Stimulated activated memory B cell treated with anti-CD40 and anti-IgM and Interleukin-4, amounts not matched to agents 10 μg/mL and 1 μg/mL and 100 μg/mL, for 72 hours (primary cell): Measurements from ENCODE around the gene CDKN2D.

Source experiments
- ATAC-seq: fragments of 150-1000 bp; cut with Tn5 transposase; 2 replicates; pipeline ENCODE4 v1.10.0; 2021
- H3K27ac Mint-ChIP-seq: one replicate; pipeline ENCODE4 v1.8.0; 2022; ENCODE audit warnings: mild to moderate bottlenecking, mixed read lengths
- H3K27me3 Mint-ChIP-seq: one replicate; pipeline ENCODE4 v1.8.0; 2022; ENCODE audit warnings: mixed read lengths
- H3K36me3 Mint-ChIP-seq: one replicate; pipeline ENCODE4 v1.8.0; 2022; ENCODE audit warnings: mixed read lengths
- H3K4me1 Mint-ChIP-seq: one replicate; pipeline ENCODE4 v1.8.0; 2022; ENCODE audit warnings: mixed read lengths
- H3K4me3 Mint-ChIP-seq: one replicate; pipeline ENCODE4 v1.8.0; 2022; ENCODE audit warnings: mild to moderate bottlenecking, moderate library complexity, mixed read lengths
- H3K9me3 Mint-ChIP-seq: one replicate; pipeline ENCODE4 v1.8.0; 2022; ENCODE audit warnings: mixed read lengths

The CDKN2D gene

DNA sequence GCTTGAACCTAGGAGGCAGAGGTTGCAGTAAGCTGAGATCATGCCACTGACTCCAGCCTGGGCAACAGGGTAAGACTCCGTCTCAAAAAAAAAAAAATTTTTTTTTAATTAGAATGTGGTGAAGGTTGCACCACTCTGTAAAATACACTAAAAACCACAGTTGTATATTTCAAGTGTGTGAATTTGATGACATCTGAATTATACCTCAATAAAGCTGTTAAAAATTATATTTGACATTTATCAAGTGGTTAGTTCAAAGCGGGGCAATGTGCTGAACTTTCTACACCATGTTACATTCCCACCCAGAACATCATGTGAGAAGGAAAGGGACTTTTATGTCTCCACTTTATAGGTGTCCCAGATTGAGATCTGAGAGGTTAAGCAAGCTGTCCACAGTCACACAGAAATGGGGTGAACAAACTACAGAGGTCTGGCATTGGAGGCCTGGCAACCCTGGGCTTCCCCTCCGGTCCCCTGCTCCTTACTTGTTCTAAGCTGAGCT is 45.6 kb downstream of the CDKN2D start:
- Mint-ChIP-seq H3K9me3 (peaks cover 2% of the 10 kb centered on the region), H3K4me3 (no peak overlapping the region), H3K27me3 (peaks cover 22% of the 10 kb centered on the region), H3K36me3 (no peaks in the 10 kb centered on the region), H3K4me1 (peaks cover 18% of the 10 kb centered on the region), H3K27ac (no peak overlapping the region)
- no peak for ATAC-seq

DNA sequence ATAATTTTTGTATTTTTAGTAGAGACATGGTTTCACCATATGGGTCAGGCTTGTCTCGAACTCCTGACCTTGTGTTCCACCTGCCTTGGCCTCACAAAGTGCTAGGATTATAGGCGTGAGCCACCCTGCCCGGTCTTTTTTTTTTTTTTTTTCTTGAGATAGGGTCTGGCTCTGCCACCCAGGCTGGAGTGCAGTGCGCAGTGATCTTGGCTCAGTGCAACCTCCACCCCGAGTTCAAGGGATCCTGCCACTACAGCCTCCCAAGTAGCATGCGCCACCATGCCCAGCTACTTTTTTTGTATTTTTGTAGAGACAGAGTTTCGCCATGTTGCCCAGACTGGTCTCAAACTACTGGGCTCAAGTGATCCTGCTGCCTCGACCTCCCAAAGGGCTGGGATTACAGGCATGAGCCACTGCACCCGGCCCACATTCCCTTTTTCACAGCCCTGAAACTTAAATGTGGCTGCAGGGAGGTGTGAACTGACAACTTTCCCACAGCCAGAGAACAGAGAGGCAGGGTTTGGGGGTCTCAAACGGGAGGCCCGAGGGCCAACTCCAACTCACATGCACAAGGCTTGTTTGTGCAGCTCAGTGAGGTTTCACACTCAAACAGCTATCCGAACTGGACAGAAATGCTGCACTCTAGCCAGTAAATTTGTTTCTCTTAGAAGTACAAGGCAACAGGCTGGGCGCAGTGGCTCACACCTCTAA is 47.2 kb downstream of the CDKN2D start:
- Mint-ChIP-seq H3K4me1 (peaks cover 27% of the 10 kb centered on the region), H3K9me3 (no peaks in the 10 kb centered on the region), H3K36me3 (no peaks in the 10 kb centered on the region), H3K27ac (no peak overlapping the region), H3K27me3 (peaks cover 33% of the 10 kb centered on the region), H3K4me3 (no peak overlapping the region)
- no peak for ATAC-seq

DNA sequence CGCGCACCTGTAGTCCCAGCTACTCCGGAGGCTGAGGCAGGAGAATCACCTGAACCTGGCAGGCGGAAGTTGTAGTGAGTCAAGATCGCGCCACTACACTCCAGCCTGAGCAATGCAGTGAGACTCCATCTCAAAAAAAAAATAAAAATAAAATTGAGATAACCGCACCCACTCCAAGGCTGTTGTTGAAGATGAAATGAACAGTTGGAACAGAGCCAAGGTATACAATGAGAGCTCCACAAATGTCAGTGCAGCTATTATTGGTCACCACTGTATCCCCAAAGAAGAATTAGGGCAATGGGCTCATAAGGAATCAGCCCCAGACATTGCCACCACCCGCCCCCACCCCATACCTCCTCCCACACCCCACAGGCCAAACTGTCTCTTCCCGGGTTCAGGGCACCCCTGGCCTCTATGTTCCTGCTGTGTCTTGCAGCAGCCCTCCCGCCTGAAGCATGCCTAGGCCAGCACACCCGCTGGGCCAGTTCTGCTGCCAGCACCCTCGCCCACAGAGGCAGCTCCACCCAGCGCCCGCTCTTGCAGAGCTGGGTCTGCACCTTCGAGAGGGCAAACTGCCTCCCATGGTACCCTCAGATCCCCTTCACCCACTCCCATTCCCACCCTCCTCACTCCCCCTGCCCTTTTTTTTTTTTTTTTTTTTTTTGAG is 48.0 kb downstream of the CDKN2D start:
- H3K36me3 Mint-ChIP-seq, result no peaks in the 10 kb centered on the region
- no peak overlapping the region for H3K27ac Mint-ChIP-seq
- ATAC-seq, result no peak
- peaks cover 29% of the 10 kb centered on the region for H3K4me1 Mint-ChIP-seq
- H3K9me3 Mint-ChIP-seq, result no peaks in the 10 kb centered on the region
- H3K4me3 Mint-ChIP-seq, result no peak overlapping the region
- H3K27me3 Mint-ChIP-seq, result peaks cover 41% of the 10 kb centered on the region

DNA sequence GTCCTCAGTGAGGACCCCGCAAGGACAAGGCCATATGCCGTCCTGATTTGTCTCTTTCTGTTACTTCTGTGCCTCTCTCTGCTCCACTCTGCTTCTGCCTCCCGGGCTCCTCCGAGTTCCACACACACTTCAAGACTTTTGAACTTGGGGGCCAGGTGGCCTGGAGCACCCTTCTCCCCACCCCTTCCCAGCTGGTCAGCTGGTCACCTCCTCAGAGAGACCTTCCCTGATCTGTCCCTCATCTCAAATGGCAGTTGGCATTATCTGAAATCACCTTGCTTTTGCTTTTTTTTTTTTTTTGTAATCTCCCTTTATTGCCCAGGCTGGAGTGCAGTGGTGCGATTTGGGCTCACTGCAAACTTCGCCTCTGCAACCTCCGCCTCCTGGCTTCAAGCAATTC is 49.4 kb downstream of the CDKN2D start:
- H3K27ac Mint-ChIP-seq, result no peak overlapping the region
- H3K27me3 Mint-ChIP-seq, result peaks cover 54% of the 10 kb centered on the region
- no peaks in the 10 kb centered on the region for H3K36me3 Mint-ChIP-seq
- H3K4me3 Mint-ChIP-seq, result no peak overlapping the region
- no peak for ATAC-seq
- peaks cover 29% of the 10 kb centered on the region for H3K4me1 Mint-ChIP-seq
- H3K9me3 Mint-ChIP-seq, result no peaks in the 10 kb centered on the region

DNA sequence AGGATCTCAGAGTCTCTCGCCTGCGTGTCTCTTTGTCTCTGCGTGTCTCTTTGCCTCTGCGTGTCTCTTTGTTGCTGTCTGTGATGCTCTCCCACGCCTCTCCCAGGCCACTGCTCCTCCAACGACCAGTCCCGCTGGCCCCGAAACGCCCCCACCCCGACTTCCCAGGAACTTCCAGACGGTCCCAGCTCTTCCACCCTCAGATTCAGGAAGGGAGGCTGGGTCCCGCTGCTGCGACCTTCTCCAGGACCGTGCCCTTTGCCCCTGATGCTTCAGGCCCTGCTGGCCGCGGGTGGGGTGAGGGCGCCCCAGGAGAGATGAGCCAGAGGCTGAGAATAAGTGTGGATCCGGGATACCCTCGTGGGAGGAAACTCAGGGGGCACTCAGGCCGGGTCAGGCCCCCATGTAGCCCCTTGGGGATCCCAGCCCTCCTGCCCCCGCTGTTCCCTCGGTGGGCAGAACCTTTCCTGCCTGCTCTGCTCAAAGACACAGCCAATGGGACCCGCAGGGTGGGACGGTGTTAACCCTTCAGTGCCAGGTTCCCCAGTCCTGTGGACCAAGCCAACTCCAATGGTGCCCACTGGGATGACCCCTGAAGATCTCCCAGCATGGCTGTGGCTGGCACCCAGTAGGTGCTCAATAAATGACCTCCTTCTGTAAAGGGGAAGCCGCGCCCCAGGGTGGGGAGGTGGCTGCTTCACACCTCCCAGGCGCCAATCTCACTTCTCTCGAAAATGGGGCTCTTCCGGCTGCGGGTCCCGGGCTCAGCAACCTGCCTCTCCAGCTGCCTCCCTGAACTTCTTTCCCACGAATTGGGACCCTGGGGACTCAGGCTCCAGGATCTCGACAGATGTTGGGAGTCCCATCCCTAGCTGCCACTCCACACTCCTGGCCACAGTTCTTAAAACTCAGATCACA is 50.1 kb downstream of the CDKN2D start:
- ATAC-seq, result peak; percentile 31
- H3K9me3 Mint-ChIP-seq, result no peaks in the 10 kb centered on the region
- peaks cover 61% of the 10 kb centered on the region for H3K27me3 Mint-ChIP-seq
- H3K27ac Mint-ChIP-seq, result no peak overlapping the region
- H3K4me3 Mint-ChIP-seq, result no peak overlapping the region
- H3K4me1 Mint-ChIP-seq, result peaks cover 35% of the 10 kb centered on the region
- no peaks in the 10 kb centered on the region for H3K36me3 Mint-ChIP-seq

DNA sequence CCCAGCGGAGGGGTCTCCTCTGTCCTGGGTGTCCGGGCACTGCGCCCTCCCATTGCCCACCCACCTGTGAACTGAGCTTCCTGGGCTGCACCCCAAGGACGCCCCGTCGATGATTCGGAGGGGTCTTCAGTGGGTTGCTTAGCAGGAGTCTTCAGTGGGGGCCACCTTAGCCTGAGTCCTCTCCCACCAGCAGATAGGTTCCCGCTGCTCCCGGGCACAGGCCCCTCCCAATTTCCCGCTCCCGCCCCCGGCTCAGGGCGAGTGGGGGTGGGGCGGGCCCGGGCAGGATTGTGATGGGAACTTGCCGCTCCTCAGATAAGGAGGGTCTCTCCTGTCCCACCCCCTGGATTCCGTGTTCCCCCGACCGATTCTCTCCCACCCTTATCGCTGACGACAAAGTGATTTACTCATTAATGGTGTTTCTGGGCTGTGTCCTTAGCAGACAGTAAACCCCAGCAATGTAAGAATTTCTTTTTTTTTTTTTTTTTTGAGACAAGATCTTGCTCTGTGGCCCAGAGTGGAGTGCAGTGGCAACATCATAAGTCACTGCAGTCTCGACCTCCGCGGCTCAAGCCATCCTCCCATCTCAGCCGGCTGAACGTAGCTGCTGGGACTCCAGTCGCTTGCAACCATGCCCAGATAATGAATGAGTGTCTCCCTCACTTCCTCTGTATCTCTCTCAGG is 50.9 kb downstream of the CDKN2D start:
- H3K4me1 Mint-ChIP-seq, result peaks cover 39% of the 10 kb centered on the region
- no peaks in the 10 kb centered on the region for H3K9me3 Mint-ChIP-seq
- no peak overlapping the region for H3K27ac Mint-ChIP-seq
- no peaks in the 10 kb centered on the region for H3K36me3 Mint-ChIP-seq
- peak overlapping the region; percentile 16 for H3K4me3 Mint-ChIP-seq
- peaks cover 69% of the 10 kb centered on the region for H3K27me3 Mint-ChIP-seq
- ATAC-seq, result no peak

- Mint-ChIP-seq H3K27me3 (peaks cover 74% of the 10 kb centered on the region), H3K27ac (no peak within 1 kb of the TSS), H3K4me1 (peaks cover 44% of the 10 kb centered on the region), H3K9me3 (no peaks in the 10 kb centered on the region), H3K36me3 (no peaks in the 10 kb centered on the region), H3K4me3 (peak within 1 kb of the TSS; percentile 19)
- peak; percentile 25 for ATAC-seq
Measured at GRCh38 chr19:10517361-10517759, 51.4 kb downstream of the CDKN2D start, which contains the start of gene S1PR5. TSS of gene S1PR5 (minus strand) at chr19:10517447. CDS start at chr19:10515011, 2,436 bp downstream.

- Mint-ChIP-seq H3K9me3 (no peaks in the 10 kb centered on the region), H3K36me3 (no peaks in the 10 kb centered on the region), H3K4me1 (peaks cover 44% of the 10 kb centered on the region), H3K4me3 (peak overlapping the region; percentile 19), H3K27me3 (peaks cover 75% of the 10 kb centered on the region), H3K27ac (no peak overlapping the region)
- ATAC-seq, result no peak
Measured at GRCh38 chr19:10516671-10517286, 52.0 kb downstream of the CDKN2D start.
